GM10266 (cell line): ENCODE measurements around the gene SAV1.

ENCODE experiments used
- DNase-seq: peaks from one replicate; pipeline ENCODE4 v3.0.0; 2012; ENCODE audit errors: extremely low spot score
- TF ChIP-seq, protein P1 (sequence below): IDR thresholded peaks from 2 replicates; pipeline ENCODE4 v1.5.1; 2012; ENCODE audit warnings: mild to moderate bottlenecking, low read depth; ENCODE audit not compliant: control insufficient read depth, insufficient read depth; ENCODE audit errors: missing control alignments

Gene SAV1

DNA sequence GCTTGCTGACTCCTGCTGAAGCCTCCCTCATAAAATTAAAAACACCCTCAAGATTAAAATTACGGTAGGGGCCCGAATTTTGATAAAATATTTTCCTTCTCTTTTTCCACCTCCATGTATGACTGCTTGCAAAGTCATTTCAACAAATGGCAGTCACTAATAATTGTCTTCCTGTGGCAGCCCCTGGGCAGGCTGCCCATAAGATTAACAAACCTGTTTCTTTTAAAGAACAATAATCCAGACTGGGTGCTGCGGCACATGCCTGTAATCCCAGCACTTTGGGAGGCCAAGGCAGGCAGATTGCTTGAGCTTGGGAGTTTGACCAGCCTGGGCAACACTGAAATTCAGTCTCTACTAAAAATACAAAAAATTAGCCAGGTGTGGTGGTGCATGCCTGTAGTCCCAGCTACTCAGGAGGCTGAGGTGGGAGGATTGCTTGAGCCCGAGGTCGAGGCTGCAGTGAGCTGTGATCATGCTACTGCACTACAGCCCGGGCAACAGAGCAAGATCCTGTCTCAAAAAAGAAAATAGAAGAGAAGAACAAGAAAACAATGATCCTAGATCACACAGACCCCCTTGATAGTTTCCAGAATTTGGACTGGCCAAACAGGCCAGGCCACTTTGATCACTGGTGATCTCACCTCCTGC, 8.7 kb downstream of the SAV1 start:
- TF ChIP-seq, protein P1, sequence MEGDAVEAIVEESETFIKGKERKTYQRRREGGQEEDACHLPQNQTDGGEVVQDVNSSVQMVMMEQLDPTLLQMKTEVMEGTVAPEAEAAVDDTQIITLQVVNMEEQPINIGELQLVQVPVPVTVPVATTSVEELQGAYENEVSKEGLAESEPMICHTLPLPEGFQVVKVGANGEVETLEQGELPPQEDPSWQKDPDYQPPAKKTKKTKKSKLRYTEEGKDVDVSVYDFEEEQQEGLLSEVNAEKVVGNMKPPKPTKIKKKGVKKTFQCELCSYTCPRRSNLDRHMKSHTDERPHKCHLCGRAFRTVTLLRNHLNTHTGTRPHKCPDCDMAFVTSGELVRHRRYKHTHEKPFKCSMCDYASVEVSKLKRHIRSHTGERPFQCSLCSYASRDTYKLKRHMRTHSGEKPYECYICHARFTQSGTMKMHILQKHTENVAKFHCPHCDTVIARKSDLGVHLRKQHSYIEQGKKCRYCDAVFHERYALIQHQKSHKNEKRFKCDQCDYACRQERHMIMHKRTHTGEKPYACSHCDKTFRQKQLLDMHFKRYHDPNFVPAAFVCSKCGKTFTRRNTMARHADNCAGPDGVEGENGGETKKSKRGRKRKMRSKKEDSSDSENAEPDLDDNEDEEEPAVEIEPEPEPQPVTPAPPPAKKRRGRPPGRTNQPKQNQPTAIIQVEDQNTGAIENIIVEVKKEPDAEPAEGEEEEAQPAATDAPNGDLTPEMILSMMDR: no peak
- DNase-seq: no peak

DNA sequence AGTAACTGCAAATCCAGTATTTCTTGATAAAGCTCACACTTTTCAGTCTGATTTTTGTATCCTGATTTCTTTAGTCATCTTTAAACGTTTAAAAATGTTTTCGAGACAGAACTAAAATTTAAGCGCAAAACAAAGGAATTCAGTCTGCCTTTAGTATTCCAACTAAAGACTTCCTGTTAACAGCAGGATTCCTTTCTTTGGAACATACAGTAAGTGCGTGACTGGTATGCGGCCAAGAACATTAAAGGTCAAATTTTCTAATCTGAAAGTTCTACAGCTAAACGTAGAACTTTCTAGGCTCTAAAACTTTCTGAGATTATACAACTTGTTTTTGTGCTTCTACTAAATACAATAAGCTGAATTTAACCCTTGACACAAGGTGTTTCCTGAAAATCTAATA, 9.9 kb downstream of the SAV1 start:
- DNase-seq: no peak
- TF ChIP-seq, protein P1: no peak

DNA sequence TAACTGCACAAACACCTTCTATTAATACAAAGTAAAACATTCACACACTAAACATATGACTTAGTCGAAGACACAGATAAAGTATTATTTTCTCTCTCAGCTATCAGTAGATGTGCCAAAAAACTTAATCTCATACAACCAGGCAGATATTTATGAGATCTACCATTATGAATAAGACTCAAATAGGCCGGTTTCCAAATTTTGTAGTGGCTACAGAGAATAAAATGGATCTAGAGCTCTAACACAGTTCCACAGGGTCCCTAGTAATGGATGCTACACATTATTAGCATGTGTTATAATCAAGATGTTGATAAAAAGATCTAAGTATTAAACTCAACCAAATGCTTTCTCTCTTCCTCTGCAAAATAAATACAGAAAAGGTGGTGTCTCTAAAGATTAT, 10.4 kb downstream of the SAV1 start:
- DNase-seq: no peak
- TF ChIP-seq, protein P1: no peak

DNA sequence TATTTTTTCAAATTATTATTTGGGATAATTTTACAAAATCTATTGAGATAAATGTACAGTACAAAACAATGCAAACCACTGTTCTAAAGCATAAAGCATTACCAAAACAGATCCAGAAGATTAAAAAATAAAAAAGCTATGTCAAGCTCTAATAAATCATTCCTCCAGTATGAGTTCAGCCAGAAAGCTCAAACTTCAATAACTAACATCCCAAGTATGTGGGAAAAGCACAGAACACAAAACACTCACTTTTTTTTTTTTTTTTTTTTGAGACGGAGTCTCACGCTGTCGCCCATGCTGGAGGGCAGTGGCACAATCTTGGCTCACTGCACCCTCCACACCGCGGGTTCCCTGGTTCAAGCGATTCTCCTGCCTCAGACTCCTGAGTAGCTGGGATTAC, 11.3 kb downstream of the SAV1 start:
- TF ChIP-seq, protein P1: no peak

DNA sequence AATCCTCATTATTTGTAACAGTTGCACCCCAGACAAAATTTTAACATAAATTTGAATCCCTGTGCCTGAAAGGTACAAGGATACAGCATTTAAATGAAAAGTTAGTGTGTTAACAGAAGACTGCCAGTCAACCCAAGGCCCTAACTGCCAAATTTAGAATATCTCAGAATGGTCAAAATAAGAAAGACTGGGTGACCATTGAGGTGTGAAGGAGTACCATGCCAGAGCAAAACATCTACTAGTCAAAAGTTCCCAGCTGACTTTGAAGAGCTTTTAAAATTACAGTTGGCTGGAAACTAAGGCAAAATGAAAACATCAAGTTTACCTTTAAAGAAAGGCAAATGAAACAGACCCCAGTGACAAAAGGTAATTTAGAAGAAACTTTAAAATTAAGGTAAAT, 18.4 kb downstream of the SAV1 start:
- DNase-seq: no peak
- TF ChIP-seq, protein P1: no peak

More for the DNA sequence above, 11.3 kb downstream of the SAV1 start:
- DNase-seq: no peak

DNA sequence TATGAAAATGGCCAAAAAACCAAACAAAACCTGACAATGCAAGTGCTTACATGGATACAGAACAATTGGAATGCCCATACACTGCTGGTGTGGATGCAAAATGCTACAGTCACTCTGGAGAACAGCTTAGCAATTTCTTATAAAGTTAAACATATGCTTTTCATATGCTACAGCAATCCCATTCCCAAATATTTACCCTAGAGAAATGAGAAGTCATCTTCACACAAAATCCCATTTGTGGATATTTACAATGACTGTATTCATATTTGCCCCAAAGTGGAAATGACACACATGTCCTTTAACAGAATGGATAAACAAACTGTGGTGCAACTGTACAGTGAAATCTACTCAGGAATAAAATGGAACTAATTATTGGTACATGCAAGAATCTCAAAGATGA, 20.4 kb downstream of the SAV1 start:
- no peak for DNase-seq
- TF ChIP-seq, protein P1: no peak

DNA sequence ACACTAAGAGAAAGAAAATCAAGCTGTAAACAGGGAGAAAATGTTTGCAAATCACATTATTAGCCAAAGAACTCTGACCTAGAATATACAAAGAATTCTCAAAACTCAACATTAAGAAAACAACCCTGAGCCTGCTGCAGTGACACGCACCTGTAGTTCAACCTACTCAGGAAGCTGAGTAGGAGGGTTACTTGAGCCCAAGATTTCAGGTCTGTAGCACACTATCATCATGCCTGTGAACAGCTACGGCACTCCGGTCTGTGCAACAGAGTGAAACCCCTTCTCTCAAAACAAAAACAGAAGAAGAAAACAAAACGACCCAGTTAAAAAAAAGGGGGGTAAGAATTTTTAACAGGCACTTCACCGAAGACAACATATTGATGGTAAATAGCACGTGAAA, 20.8 kb downstream of the SAV1 start:
- TF ChIP-seq, protein P1: no peak
- peak; percentile 16 for DNase-seq
